ENCODE measurements around the gene ZNF221.
"Not testable (repeated sequence)": the region's sequence is repeated elsewhere in the genome, so short reads cannot be mapped to it uniquely, and the experiment has no call there.

ZNF221 gene

GRCh38 chr19:43950834-43951645 lies at the start of gene ZNF221:
ZNF221 (plus strand) TSS chr19:43951228; CDS start chr19:43962727, 11,499 bp downstream.
- peak; percentile 97 for DNase-seq (ENCODE audit: low spot score)

GRCh38 chr19:43901395-43902390 lies 49.3 kb upstream of the ZNF221 start:
- DNase-seq (ENCODE audit: low spot score), result peak; percentile 89

GRCh38 chr19:43902399-43902798 lies 48.6 kb upstream of the ZNF221 start:
- DNase-seq (ENCODE audit: low spot score), result no peak

GRCh38 chr19:43905897-43906296 lies 45.1 kb upstream of the ZNF221 start:
- no peak for DNase-seq (ENCODE audit: low spot score)

GRCh38 chr19:43906774-43907173 lies 44.3 kb upstream of the ZNF221 start:
- no peak for DNase-seq (ENCODE audit: low spot score)

- no peak for DNase-seq (ENCODE audit: low spot score)
Measured at GRCh38 chr19:43908659-43909058, 42.4 kb upstream of the ZNF221 start.

GRCh38 chr19:43910884-43911283 lies 40.1 kb upstream of the ZNF221 start:
- DNase-seq (ENCODE audit: low spot score), result no peak

- DNase-seq (ENCODE audit: low spot score), result no peak
Measured at GRCh38 chr19:43913383-43913782, 37.6 kb upstream of the ZNF221 start.

- no peak for DNase-seq (ENCODE audit: low spot score)
Measured at GRCh38 chr19:43914051-43914450, 37.0 kb upstream of the ZNF221 start.

- DNase-seq (ENCODE audit: low spot score), result no peak
Measured at GRCh38 chr19:43923875-43924274, 27.2 kb upstream of the ZNF221 start.

- DNase-seq (ENCODE audit: low spot score), result no peak
Measured at GRCh38 chr19:43928820-43929219, 22.2 kb upstream of the ZNF221 start.

- DNase-seq (ENCODE audit: low spot score), result peak; percentile 5
Measured at GRCh38 chr19:43934055-43934984, 16.7 kb upstream of the ZNF221 start.

- DNase-seq (ENCODE audit: low spot score), result peak; percentile 95
Measured at GRCh38 chr19:43934985-43935708, 15.9 kb upstream of the ZNF221 start, which contains the start of gene ZNF45. ZNF45 (minus strand) TSS chr19:43935282; CDS start chr19:43922185, 13,097 bp downstream.

GRCh38 chr19:43936188-43936587 lies 14.8 kb upstream of the ZNF221 start:
- no peak for DNase-seq (ENCODE audit: low spot score)

- no peak for DNase-seq (ENCODE audit: low spot score)
Measured at GRCh38 chr19:43939557-43940260, 11.3 kb upstream of the ZNF221 start.

- no peak for DNase-seq (ENCODE audit: low spot score)
Measured at GRCh38 chr19:43940719-43941118, 10.3 kb upstream of the ZNF221 start.

GRCh38 chr19:43941209-43941608 lies 9.8 kb upstream of the ZNF221 start:
- no peak for DNase-seq (ENCODE audit: low spot score)

GRCh38 chr19:43947412-43947811 lies 3.6 kb upstream of the ZNF221 start:
- not testable (repeated sequence) for DNase-seq (ENCODE audit: low spot score)

GRCh38 chr19:43949803-43950202 lies 1.2 kb upstream of the ZNF221 start:
- DNase-seq (ENCODE audit: low spot score), result not testable (repeated sequence)

GRCh38 chr19:43956827-43957226 lies 5.8 kb downstream of the ZNF221 start:
- DNase-seq (ENCODE audit: low spot score), result no peak
